HepG2 (cell line): ENCODE data around the gene SLX1A. TPM values are rescaled to one million over a fixed set of nuclear protein-coding genes. Genes with fewer than 3 reads are reported as not detected.

Experiments
- ATAC-seq: fragments of 200-7000 bp; cut with Tn5 transposase; 3 replicates; pipeline ENCODE4 v1.9.1; 2020; ENCODE audit warnings: mild to moderate bottlenecking, moderate library complexity
- BruUV-seq: library from RNA; stranded (reverse); fragments of 400-500 nt; replicated peaks from 2 replicates; lab custom pipeline; 2021; lab: Mats Ljungman, UMichigan
- CTCF ChIA-PET: fragments of 300-600 bp; formaldehyde crosslinking; extraction: SDS; loops from one replicate; lab custom pipeline; 2021; ENCODE audit warnings: low total read pairs, inconsistent platforms, low intra/inter-chr PET ratio; lab: Yijun Ruan, JAX
- POLR2A ChIA-PET: fragments of 350-600 bp; sonication (Branson Sonifier 250); formaldehyde crosslinking; loops from one replicate; lab custom pipeline; 2020; ENCODE audit warnings: antibody characterized with exemption, inconsistent platforms; lab: Yijun Ruan, JAX
- DNase-seq: peaks from one replicate; pipeline ENCODE4 v3.0.0-alpha.2; 2015; ENCODE audit warnings: low spot score
- FAIRE-seq: peaks from 3 replicates; lab custom pipeline; 2011; peaks lifted over from hg19 to GRCh38; lab: Jason Lieb, UNC
- H2AFZ ChIP-seq: one replicate; pipeline ENCODE4 v1.6.1; 2011; ENCODE audit warnings: low read length, inconsistent platforms
- H3K27ac ChIP-seq: fragments of 300-600 bp; 3 replicates; pipeline ENCODE4 v1.8.0; 2011; ENCODE audit warnings: mixed run types, mild to moderate bottlenecking, mixed read lengths, low read length, inconsistent platforms; ENCODE audit not compliant: insufficient read depth; ENCODE audit errors: extremely low read length
- H3K27me3 ChIP-seq, 2 experiments: fragments of 200-600 bp in 1 of 2; 2 replicates in 1 of 2; 3 replicates in 1 of 2; pipeline versions ENCODE4 v1.6.0 to v1.8.0; 2011; ENCODE audit warnings: low read length in 2 of 2, mild to moderate bottlenecking in 2 of 2, moderate library complexity in 2 of 2, inconsistent platforms in 1 of 2; ENCODE audit not compliant: insufficient read depth in 2 of 2, control insufficient read depth in 1 of 2
- H3K36me3 ChIP-seq, 2 experiments: fragments of 200-600 bp in 1 of 2; replicated peaks in 1 of 2; 2 replicates in 1 of 2; 3 replicates in 1 of 2; pipeline versions ENCODE4 v1.5.1 to v1.8.0; 2011; ENCODE audit warnings: low read length in 2 of 2, inconsistent platforms in 1 of 2; ENCODE audit not compliant: insufficient read depth in 2 of 2, control insufficient read depth in 1 of 2
- H3K4me1 ChIP-seq: 2 replicates; pipeline ENCODE4 v1.5.1; 2012; ENCODE audit warnings: low read length, inconsistent platforms; ENCODE audit not compliant: insufficient read depth
- H3K4me2 ChIP-seq: 2 replicates; pipeline ENCODE4 v1.6.0; 2011; ENCODE audit warnings: low read depth, low read length, inconsistent platforms
- H3K4me3 ChIP-seq, 3 experiments: fragments of 200-600 bp in 1 of 3; sonication (generic), shearing (Covaris generic) in 1 of 3; replicated peaks in 1 of 3; 2 replicates each; pipeline ENCODE4 v1.5.1; 2011 to 2016; ENCODE audit warnings: low read length in 3 of 3, inconsistent platforms in 2 of 3, low read depth in 2 of 3, mild to moderate bottlenecking in 2 of 3, control low read depth in 1 of 3, mixed read lengths in 1 of 3; ENCODE audit not compliant: insufficient read depth in 1 of 3
- H3K79me2 ChIP-seq: one replicate; pipeline ENCODE4 v1.6.1; 2011; ENCODE audit warnings: low read length, inconsistent platforms; ENCODE audit not compliant: insufficient read depth
- H3K9ac ChIP-seq: 2 replicates; pipeline ENCODE4 v1.6.0; 2011; ENCODE audit warnings: mild to moderate bottlenecking, low read depth, low read length, inconsistent platforms; ENCODE audit not compliant: insufficient read depth
- H3K9me3 ChIP-seq: 2 replicates; pipeline ENCODE4 v1.5.1; 2012; ENCODE audit warnings: mild to moderate bottlenecking, low read length
- H4K20me1 ChIP-seq: 2 replicates; pipeline ENCODE4 v1.6.0; 2011; ENCODE audit warnings: inconsistent platforms, mild to moderate bottlenecking, low read length, moderate library complexity; ENCODE audit not compliant: insufficient read depth
- HNRNPL ChIP-seq: fragments of 200-400 bp; formaldehyde crosslinking; IDR thresholded peaks from 2 replicates; pipeline ENCODE4 v1.6.1; 2017; ENCODE audit warnings: mild to moderate bottlenecking, low read depth, low read length
- NR2F6 ChIP-seq, 2 experiments: IDR thresholded peaks; 2 replicates each; pipeline ENCODE4 v1.6.1; 2016; ENCODE audit warnings: antibody characterized with exemption in 1 of 2, mild to moderate bottlenecking in 1 of 2
- ZKSCAN1 ChIP-seq: fragments of 150-350 bp; IDR thresholded peaks from 2 replicates; pipeline ENCODE4 v1.6.1; 2014; ENCODE audit warnings: low read length
- ZNF577 ChIP-seq: sonication (generic); formaldehyde crosslinking; IDR thresholded peaks from 2 replicates; pipeline ENCODE4 v1.4.0; 2020; ENCODE audit warnings: mild to moderate bottlenecking, low read depth, missing genetic modification reagents, borderline replicate concordance
- ZNF629 ChIP-seq: sonication (generic); formaldehyde crosslinking; conservative IDR thresholded peaks from 2 replicates; pipeline ENCODE4 v1.5.0; 2020; ENCODE audit warnings: missing genetic modification reagents
- WGBS: methylation state at CpG from one replicate; pipeline ENCODE4 v1.1.6; 2017; ENCODE audit warnings: low lambda C conversion rate; 5-methylcytosine and 5-hydroxymethylcytosine counted together
- in situ Hi-C: cut with HindIII; loops from 2 replicates; pipeline ENCODE4 v1.10.0; 2017; ENCODE audit warnings: low pct_unique_long_range_greater_than_20kb; ENCODE audit not compliant: extremely low pct_ligation_motif_present
- intact Hi-C: fragments of 100-400 bp; cut with micrococcal nuclease; formaldehyde crosslinking; loops from one replicate; pipeline ENCODE4 v1.10.0; 2022; ENCODE audit not compliant: unreplicated experiment
- polyA plus RNA-seq, 8 experiments: library from polyadenylated mRNA; depleted of rRNA in 3 of 8; stranded (reverse) in 7 of 8; unstranded in 1 of 8; fragments of >200 nt; fragmentation: Illumina TruSeq in 4 of 8; extraction: Trizol in 4 of 8; gene quantifications; 2 replicates each; pipeline versions ENCODE4 v1.2.1 to v1.2.3, GENCODE V29; 2011 to 2016; ENCODE audit warnings: low read depth in 4 of 8, missing spikeins in 1 of 8, mixed read lengths in 1 of 8; ENCODE audit not compliant: insufficient read depth in 1 of 8
- total RNA-seq, 5 experiments: library from RNA; depleted of rRNA; stranded (reverse); fragments of >200 nt; fragmentation: Illumina TruSeq; extraction: Trizol; gene quantifications; 2 replicates each; pipeline ENCODE4 v1.2.3, GENCODE V29; 2016; ENCODE audit warnings: low read depth in 1 of 5
- TF ChIP-seq, protein P1 (sequence below): sonication (generic); formaldehyde crosslinking; IDR thresholded peaks from 2 replicates; pipeline ENCODE4 v1.5.1; 2020; ENCODE audit warnings: mild to moderate bottlenecking, missing genetic modification reagents, moderate library complexity
- TF ChIP-seq, protein P2 (sequence below): IDR thresholded peaks from 2 replicates; pipeline ENCODE4 v1.6.1; 2012; ENCODE audit warnings: inconsistent platforms
- TF ChIP-seq, protein P3 (sequence below): sonication (generic); formaldehyde crosslinking; IDR thresholded peaks from 2 replicates; pipeline ENCODE4 v1.5.0; 2020; ENCODE audit warnings: mild to moderate bottlenecking, missing genetic modification reagents, moderate library complexity

Gene SLX1A
- total and polyA plus RNA-seq, 2 of the 13 experiments (the other 11 are each of a cell fraction or from before 2014, with no cell fraction given) = 12.0 to 37.1 TPM

- in situ Hi-C loops = no loop called here
Measured at GRCh38 chr16:30180741-30181140, 12.9 kb upstream of the SLX1A start.

More at GRCh38 chr16:30180741-30181140, 12.9 kb upstream of the SLX1A start:
- ATAC-seq = no peak
- Histone ChIP-seq H4K20me1 (no peaks in the 10 kb centered on the region), H3K9ac (no peak overlapping the region), H3K27ac (no peak overlapping the region), H3K4me3 (0 out of 6 replicates have a peak overlapping the region, but pooled peaks of 1 of the 3 experiments have one; percentile 7), H2AFZ (no peak overlapping the region), H3K9me3 (no peaks in the 10 kb centered on the region), H3K36me3 (no peaks in the 10 kb centered on the region), H3K4me1 (peaks cover 68% of the 10 kb centered on the region), H3K27me3 (no peaks in the 10 kb centered on the region; a peak in 1 of 5 replicates), H3K4me2 (peak overlapping the region; percentile 42), H3K79me2 (no peaks in the 10 kb centered on the region)
- CTCF ChIA-PET = interaction anchor here (1.2 kb wide), 1 partner anchor 68 kb away, joined by 3 read pairs; no protein-coding TSS in a partner anchor
- DNase-seq = no peak
- POLR2A ChIA-PET = interaction anchor here (0.6 to 1.0 kb wide), 3 partner anchors 30 to 69 kb away, joined by 3 to 4 read pairs (median 4); no protein-coding TSS in a partner anchor
- intact Hi-C loops = no loop called here
- no peak for FAIRE-seq
- TF ChIP-seq, protein P1, sequence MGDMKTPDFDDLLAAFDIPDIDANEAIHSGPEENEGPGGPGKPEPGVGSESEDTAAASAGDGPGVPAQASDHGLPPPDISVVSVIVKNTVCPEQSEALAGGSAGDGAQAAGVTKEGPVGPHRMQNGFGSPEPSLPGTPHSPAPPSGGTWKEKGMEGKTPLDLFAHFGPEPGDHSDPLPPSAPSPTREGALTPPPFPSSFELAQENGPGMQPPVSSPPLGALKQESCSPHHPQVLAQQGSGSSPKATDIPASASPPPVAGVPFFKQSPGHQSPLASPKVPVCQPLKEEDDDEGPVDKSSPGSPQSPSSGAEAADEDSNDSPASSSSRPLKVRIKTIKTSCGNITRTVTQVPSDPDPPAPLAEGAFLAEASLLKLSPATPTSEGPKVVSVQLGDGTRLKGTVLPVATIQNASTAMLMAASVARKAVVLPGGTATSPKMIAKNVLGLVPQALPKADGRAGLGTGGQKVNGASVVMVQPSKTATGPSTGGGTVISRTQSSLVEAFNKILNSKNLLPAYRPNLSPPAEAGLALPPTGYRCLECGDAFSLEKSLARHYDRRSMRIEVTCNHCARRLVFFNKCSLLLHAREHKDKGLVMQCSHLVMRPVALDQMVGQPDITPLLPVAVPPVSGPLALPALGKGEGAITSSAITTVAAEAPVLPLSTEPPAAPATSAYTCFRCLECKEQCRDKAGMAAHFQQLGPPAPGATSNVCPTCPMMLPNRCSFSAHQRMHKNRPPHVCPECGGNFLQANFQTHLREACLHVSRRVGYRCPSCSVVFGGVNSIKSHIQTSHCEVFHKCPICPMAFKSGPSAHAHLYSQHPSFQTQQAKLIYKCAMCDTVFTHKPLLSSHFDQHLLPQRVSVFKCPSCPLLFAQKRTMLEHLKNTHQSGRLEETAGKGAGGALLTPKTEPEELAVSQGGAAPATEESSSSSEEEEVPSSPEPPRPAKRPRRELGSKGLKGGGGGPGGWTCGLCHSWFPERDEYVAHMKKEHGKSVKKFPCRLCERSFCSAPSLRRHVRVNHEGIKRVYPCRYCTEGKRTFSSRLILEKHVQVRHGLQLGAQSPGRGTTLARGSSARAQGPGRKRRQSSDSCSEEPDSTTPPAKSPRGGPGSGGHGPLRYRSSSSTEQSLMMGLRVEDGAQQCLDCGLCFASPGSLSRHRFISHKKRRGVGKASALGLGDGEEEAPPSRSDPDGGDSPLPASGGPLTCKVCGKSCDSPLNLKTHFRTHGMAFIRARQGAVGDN (CRISPR knock-in tag) = peak; percentile 37
- TF ChIP-seq HNRNPL (0 out of 2 replicates have a peak, but pooled peaks have one; percentile 55), ZNF577 (CRISPR knock-in tag) (no peak), NR2F6 (IDR thresholded peaks at IDR 0.05) (0 out of 2 replicates have a peak, but pooled peaks have one; percentile 17), NR2F6 (CRISPR knock-in tag; IDR thresholded peaks at IDR 0.05) (no peak), ZKSCAN1 (no peak; the same call in 1 of the 2 replicates), ZNF629 (CRISPR knock-in tag) (peak; percentile 67; the same call in 1 of the 2 replicates)
- TF ChIP-seq, protein P2, sequence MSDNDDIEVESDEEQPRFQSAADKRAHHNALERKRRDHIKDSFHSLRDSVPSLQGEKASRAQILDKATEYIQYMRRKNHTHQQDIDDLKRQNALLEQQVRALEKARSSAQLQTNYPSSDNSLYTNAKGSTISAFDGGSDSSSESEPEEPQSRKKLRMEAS = peak; percentile 22; the same call in 1 of the 2 replicates
- TF ChIP-seq, protein P3, sequence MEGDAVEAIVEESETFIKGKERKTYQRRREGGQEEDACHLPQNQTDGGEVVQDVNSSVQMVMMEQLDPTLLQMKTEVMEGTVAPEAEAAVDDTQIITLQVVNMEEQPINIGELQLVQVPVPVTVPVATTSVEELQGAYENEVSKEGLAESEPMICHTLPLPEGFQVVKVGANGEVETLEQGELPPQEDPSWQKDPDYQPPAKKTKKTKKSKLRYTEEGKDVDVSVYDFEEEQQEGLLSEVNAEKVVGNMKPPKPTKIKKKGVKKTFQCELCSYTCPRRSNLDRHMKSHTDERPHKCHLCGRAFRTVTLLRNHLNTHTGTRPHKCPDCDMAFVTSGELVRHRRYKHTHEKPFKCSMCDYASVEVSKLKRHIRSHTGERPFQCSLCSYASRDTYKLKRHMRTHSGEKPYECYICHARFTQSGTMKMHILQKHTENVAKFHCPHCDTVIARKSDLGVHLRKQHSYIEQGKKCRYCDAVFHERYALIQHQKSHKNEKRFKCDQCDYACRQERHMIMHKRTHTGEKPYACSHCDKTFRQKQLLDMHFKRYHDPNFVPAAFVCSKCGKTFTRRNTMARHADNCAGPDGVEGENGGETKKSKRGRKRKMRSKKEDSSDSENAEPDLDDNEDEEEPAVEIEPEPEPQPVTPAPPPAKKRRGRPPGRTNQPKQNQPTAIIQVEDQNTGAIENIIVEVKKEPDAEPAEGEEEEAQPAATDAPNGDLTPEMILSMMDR (CRISPR knock-in tag) = peak; percentile 23
- WGBS = 0% methylated on average over 3 of the region's 3 CpGs
- no TSS peak for BruUV-seq
